ENCODE results near the gene CAMTA1. TPM values are rescaled to one million over a fixed set of nuclear protein-coding genes. Genes with fewer than 3 reads are reported as not detected.

The CAMTA1 gene
- polyA plus RNA-seq, 1 donor from 2014 or later, result 162 TPM

- no peaks in the 10 kb centered on the region for H3K79me2 ChIP-seq (replicated peaks; ENCODE audit: insufficient read depth, low read length)
- H3K9me3 ChIP-seq (ENCODE audit: low read length), result no peaks in the 10 kb centered on the region
- H4K20me1 ChIP-seq (ENCODE audit: insufficient read depth), result no peaks in the 10 kb centered on the region
- no peak overlapping the region for H3K4me3 ChIP-seq (ENCODE audit: low read length)
- no peaks in the 10 kb centered on the region for H3K27me3 ChIP-seq (ENCODE audit: insufficient read depth, low read depth, low read length)
- TF ChIP-seq MXI1 (conservative IDR thresholded peaks at IDR 0.05; ENCODE audit: poor library complexity, severe bottlenecking) (no peak), CTCF (IDR thresholded peaks at IDR 0.05; ENCODE audit: poor library complexity, severe bottlenecking) (no peak), POLR2AphosphoS5 (IDR thresholded peaks at IDR 0.05) (no peak), EZH2 (IDR thresholded peaks at IDR 0.05; ENCODE audit: borderline replicate concordance, insufficient read depth, low read length, poor library complexity, severe bottlenecking) (no peak), REST (IDR thresholded peaks at IDR 0.05; ENCODE audit: borderline replicate concordance) (no peak), SMC3 (conservative IDR thresholded peaks at IDR 0.05; ENCODE audit: poor library complexity) (no peak), TAF1 (IDR thresholded peaks at IDR 0.05; ENCODE audit: low read depth) (no peak), EP300 (conservative IDR thresholded peaks at IDR 0.05; ENCODE audit: poor library complexity, severe bottlenecking) (no peak)
- H3K27ac ChIP-seq (ENCODE audit: low read length), result no peak overlapping the region
- H3K36me3 ChIP-seq (ENCODE audit: insufficient read depth, low read length), result no peaks in the 10 kb centered on the region
- no peaks in the 10 kb centered on the region for H3F3A ChIP-seq (ENCODE audit: insufficient read depth, low read length, poor library complexity, severe bottlenecking)
- H2AFZ ChIP-seq (ENCODE audit: low read depth, low read length), result no peak overlapping the region
- H3K9me2 ChIP-seq (ENCODE audit: insufficient read depth, low read length), result no peaks in the 10 kb centered on the region
- no peak overlapping the region for H3K4me2 ChIP-seq (ENCODE audit: low read length)
- H3K9ac ChIP-seq (ENCODE audit: low read length), result no peak overlapping the region
Observed at GRCh38 chr1:6854166-6854565, 68.9 kb downstream of the CAMTA1 start.

- Histone ChIP-seq H3K4me2 (ENCODE audit: low read length) (no peak overlapping the region), H3K27me3 (ENCODE audit: insufficient read depth, low read depth, low read length) (no peaks in the 10 kb centered on the region), H3K79me2 (replicated peaks; ENCODE audit: insufficient read depth, low read length) (no peaks in the 10 kb centered on the region), H3K9me3 (ENCODE audit: low read length) (no peaks in the 10 kb centered on the region), H3K9ac (ENCODE audit: low read length) (no peak overlapping the region), H4K20me1 (ENCODE audit: insufficient read depth) (no peaks in the 10 kb centered on the region), H3K9me2 (ENCODE audit: insufficient read depth, low read length) (no peaks in the 10 kb centered on the region), H3K4me3 (ENCODE audit: low read length) (no peak overlapping the region), H2AFZ (ENCODE audit: low read depth, low read length) (no peak overlapping the region), H3K27ac (ENCODE audit: low read length) (no peak overlapping the region), H3K36me3 (ENCODE audit: insufficient read depth, low read length) (no peaks in the 10 kb centered on the region), H3F3A (ENCODE audit: insufficient read depth, low read length, poor library complexity, severe bottlenecking) (no peaks in the 10 kb centered on the region)
- TF ChIP-seq CTCF (IDR thresholded peaks at IDR 0.05; ENCODE audit: poor library complexity, severe bottlenecking) (no peak), EP300 (conservative IDR thresholded peaks at IDR 0.05; ENCODE audit: poor library complexity, severe bottlenecking) (no peak), MXI1 (conservative IDR thresholded peaks at IDR 0.05; ENCODE audit: poor library complexity, severe bottlenecking) (no peak), EZH2 (IDR thresholded peaks at IDR 0.05; ENCODE audit: borderline replicate concordance, insufficient read depth, low read length, poor library complexity, severe bottlenecking) (no peak), TAF1 (IDR thresholded peaks at IDR 0.05; ENCODE audit: low read depth) (no peak), SMC3 (conservative IDR thresholded peaks at IDR 0.05; ENCODE audit: poor library complexity) (no peak), RAD21 (conservative IDR thresholded peaks at IDR 0.05) (no peak), POLR2AphosphoS5 (IDR thresholded peaks at IDR 0.05) (no peak), REST (IDR thresholded peaks at IDR 0.05; ENCODE audit: borderline replicate concordance) (no peak)
Observed at GRCh38 chr1:6857831-6858230, 72.6 kb downstream of the CAMTA1 start.

Measured in neural cell (in vitro differentiated cells).